ENCODE data around the gene SETBP1.

The SETBP1 gene

DNA sequence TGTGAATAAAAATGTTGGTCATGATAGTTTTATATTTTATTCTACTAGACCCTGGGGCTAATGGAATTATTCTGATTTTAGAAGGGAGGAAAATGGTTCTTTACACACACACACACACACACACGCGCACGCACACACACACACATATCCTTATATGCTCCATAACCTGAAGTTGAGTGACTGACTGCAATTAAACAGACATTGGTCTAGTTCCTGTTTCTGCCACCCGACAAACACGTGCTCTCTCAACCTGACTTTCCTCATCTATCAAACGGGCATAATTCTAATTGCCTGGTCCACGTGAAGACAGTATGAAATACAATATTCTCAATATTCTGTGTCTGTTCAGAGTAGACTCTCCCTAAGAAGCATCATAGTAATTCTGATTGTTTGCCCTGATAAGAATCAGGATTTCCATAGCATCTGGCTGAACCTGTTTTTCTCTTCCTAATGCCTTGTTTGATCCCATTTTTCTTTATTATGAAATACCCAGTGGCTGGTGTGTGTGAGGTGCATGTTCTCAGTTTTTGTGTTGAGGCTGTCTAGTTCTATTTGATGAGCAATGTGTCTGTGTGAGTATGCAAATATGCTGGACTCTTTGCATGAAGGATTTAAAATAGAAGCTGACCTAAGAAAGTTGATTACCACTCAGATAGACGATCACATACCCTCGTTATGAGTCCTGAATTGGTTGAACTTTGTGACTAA lies 51.0 kb downstream of the SETBP1 start:
- no peak for DNase-seq (ENCODE audit: low read depth)

DNA sequence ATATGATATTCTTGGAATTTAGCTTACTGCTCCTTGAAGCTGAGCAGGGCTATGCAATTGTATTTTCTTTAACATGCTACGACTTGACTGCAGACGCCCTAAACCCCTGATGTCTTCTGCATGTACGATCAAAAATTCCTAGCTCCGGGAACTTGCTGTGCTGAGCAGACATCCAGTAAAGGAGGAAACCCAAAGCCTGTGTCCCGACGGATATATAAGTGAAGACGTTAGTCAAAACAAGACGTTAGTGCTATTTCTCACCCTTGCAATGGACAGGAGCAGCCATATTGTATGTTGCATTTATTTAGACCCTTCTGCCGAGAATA lies 51.5 kb downstream of the SETBP1 start:
- DNase-seq (ENCODE audit: low read depth): no peak

DNA sequence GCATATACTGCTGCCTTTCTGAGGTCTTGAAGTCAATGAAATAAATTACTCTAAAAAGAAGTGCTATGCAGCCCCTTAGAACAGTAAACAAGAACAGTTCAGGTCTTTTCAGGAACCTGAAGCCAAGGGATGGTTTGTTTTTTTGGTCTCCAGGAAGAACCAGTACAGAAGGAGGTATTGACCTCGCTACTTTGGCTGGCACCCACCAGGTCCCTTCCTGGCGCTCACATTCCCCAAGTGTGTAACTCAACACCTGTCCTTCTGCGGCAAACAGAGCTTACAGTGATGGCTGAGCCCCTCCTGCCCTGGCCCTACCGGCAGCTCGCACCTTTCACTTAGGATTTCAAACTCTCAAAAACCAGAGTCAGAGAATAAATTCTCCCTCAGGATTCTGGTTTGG lies 51.9 kb downstream of the SETBP1 start:
- no peak for DNase-seq (ENCODE audit: low read depth)

DNA sequence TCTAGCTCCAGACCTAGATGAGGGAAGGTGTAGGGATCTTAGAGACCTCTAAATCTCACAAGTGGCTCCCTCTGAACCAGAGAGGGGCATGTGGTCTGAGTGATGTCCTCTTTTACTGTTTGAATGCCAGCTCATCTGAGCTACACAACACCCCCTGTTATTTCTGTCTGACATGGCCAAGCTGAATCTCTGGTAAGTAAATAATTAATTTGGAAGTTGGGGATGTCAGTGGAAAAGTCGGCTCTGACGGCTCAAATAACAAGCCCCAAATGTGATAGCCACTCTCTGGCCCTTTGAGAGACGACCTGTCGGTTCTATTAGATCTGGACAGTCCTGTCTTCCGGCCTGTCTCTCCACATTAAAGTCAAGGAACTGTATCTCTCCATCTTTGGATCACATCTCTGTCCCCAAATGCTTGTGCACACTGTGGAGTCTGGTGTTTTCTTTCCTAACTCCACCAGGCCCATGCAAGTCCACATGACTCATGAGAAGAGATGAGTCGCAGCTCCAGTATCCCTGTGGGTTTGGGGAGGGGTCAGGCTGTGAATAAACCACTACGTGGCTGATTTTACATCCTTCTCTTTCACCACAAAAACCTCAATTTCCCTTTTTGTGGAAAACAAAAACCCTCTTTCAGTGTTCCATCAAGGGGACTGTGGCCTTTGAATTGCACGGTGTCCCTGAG lies 52.5 kb downstream of the SETBP1 start:
- peak; percentile 82 for DNase-seq (ENCODE audit: low read depth)

DNA sequence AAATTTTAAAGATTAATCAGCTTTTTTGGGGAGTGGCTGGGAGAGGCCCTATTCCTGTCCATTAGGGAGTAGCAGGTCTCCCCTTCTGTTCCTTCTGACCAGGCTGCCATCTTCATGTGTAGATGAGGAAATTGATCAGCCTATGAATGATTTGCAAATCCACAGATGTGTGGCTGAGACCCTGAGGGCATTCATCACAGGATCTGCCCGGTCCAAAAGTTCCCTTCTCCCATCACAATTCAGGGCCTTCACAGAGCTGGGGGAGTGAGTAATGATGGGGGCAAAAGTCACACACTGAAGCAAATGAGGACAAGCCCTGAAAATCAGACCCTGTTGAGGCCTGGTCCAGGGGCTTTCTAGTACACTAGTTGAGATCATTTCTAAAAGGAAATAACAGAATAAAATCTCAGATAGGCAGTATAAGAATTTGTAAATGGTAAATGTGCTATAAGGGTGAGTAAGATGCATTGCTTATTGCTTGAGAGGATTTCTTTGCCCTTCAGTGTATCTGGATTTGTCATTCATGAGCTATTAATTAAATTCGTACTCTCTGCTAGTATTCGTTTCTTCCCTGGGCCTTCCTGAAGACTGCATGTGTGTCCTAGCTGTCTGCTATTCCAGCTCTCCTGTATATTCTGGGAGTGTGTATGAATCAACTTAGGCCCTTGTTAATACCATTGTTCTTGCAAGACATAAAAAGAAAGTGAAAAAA lies 53.2 kb downstream of the SETBP1 start:
- no peak for DNase-seq (ENCODE audit: low read depth)

DNA sequence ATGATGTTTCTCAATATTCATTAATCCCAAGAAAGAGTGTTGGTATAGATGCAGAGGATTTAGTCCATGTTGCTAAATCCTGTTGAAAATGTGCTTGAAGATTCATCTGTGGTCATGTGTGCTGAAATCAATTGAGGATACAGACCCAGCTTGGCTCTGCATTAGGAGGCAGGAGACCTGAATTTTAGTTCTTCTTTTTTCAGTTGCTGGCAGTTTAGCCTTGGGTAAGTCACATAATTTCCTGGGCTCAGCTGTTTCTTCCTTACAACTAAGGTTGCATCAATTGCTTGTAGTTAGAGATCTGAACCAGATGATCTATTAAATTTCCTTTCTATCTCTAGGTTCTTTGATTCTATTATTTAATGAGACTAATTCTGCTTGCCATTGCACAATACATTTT lies 54.4 kb downstream of the SETBP1 start:
- DNase-seq (ENCODE audit: low read depth): no peak

DNA sequence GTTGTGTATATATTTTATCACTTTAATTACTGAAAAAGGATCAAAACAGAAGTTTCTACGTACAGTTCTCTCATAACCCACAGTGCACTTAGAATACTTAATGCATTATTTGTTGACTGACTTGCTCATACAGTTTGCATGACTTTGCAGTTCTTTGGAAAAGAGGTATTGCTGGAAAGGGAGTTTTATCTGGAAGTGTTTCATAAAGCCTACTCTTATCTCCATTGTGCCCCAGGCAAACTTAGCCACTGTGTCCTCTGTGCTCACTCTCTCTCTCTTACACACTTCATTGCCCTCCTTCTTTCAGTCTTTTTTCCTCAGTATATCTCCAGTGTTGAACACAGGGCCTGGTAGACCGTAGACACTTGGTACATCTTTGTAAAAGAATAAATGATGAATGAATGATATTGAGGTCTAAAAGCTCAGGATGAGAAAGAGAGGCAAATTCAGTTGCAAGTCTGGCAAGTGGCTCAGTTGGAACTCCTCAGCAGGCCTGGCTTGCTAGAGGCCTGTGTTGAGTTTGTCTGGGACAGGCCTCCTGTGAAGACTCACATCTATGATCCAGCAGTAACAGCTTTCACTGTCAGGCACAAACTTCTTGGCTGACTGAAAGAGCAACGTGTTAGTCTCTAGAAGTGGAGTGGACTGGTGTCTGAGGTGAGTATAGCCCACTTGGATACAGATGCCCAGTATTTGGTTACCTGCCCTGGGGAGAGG lies 56.1 kb downstream of the SETBP1 start:
- DNase-seq (ENCODE audit: low read depth): no peak

DNA sequence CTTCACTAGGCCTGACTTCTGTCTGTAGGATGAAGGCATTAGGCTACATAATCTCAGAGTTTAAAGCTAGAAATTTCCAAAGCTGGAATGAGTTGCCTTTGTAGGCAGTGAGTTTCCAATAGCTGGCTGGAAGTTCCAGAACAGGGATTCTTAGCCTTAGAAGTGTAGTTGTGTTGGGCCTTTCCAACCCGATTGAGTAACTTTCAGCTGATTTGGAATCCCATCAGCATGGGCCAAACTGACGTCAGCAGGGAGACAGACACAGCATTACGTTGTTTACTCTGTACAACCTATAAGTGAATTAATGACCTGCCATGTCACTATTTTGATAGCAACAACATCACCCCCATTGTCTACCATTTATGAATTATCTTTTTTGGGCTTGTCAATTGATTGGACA lies 56.9 kb downstream of the SETBP1 start:
- DNase-seq (ENCODE audit: low read depth): no peak

DNA sequence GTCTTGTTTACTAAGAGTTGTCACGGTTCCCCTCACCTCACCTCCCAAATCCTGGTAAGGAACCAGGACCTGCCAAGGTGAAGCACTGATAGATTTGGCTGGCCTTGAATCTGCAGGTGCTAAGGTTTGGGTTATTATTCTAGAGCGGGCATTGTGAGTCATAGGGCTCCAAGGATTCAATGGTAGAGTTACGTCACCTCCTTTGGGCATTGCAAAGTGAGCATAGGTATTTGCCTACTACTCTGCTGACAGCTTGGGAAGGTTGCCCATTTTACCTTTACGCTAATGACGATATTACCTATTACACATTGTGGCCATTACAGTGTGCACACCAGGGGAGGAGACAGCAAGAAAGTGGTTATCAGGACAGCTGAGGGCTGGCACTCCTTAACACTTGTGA lies 59.3 kb downstream of the SETBP1 start:
- no peak for DNase-seq (ENCODE audit: low read depth)

DNA sequence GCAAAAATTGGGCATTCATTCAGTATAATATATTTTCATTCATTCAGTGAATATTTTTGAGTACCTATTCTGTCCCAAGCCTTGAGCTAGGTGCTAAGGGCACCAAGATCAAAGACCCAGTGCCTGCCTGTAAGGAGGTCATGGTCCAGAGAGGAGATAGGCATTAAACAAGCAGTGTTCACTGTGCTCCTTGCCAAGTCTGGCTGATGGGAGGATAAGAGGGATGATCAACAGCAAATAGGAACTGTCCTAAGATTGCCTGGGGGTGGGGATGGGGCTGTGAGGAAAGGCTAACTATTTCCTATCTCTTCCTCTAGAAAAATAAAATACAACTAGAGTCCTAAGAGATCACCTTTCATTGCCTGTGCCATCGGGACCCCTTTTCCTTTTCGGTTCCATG lies 60.4 kb downstream of the SETBP1 start:
- no peak for DNase-seq (ENCODE audit: low read depth)

DNA sequence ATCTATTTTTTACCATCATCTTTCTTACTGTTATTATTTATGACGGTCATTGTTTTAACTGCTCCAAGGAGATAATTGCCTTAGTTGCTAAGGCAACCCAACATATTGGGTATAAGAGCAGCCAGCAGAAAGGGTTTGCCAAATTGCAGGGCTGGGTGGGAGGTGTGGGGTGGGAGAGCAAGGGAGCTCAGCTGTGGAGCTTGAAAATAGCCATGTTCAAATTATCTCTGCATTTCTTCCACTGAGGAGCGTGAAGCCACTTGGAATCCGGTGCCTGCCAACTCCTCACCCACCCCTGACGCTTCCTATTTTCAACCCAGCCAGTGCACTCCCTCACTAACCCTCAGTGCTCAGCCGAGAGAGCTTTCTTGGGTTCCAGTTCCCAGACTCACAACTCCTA lies 60.8 kb downstream of the SETBP1 start:
- DNase-seq (ENCODE audit: low read depth): no peak

DNA sequence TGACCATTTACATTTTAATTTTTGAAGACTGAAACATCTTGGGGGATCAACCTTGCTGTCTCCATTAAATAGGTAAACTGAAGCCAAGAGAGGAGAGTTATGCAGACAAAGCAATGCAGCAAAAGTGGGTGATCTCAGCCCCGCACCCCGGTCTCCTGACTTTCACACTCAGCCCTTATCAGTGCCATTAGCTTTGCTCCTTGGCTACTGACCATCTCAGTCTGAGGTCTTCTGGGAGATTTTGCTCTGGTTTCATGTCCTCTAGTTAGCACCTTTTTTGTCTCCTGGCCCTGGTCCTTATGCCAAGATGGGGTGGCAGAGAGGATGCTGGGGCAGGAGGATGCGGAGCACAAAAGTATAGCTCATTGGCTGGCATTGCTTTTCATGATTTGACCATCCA lies 61.4 kb downstream of the SETBP1 start:
- no peak for DNase-seq (ENCODE audit: low read depth)

DNA sequence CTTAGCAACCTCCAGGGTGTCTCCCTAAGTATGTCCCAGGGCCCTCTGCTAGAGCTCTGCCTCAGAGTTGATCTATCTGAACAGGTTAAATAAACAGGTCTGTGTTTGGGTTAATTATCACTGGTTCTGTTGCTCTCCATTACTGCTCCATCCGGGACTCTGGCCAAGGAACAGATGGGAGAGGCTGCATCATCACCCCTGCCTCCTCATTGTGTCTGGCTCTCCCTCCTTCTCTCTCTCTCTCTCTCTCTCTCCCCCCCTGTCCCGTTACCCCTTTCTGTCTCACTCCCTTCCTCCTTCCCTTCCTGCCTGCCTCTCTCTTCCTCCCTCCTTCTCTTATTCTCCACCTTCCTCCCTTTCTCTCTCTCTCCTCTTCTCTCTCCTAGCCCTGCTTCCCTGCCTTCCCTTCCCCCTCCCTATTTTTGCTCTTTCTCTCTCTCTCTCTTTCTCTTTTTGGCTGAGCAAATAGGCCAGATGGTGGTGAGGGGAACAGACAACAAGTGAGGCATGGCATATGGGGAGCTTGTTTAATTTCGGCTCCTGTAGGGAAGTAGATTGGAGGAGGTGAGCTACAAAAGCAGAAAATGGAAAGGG lies 62.1 kb downstream of the SETBP1 start:
- DNase-seq (ENCODE audit: low read depth): no peak

DNA sequence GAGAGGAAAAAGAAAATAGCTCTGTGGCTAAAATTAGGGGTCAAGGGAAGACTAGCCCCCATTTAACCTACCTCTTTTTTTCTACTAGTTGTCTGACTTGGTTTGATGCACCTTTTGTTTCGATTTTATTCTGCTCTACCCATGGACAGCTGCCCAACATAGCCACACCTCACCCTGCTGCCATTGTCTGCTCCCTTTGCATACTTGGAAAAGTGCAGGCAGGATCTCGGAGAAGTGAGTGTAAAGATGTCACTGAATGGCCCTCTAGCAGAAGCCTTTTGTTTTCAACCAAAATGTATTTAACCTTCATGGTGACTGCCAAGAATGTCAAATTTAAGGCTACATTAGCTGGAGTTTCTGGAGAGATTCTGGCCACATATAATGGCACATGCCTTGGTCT lies 62.9 kb downstream of the SETBP1 start:
- no peak for DNase-seq (ENCODE audit: low read depth)

DNA sequence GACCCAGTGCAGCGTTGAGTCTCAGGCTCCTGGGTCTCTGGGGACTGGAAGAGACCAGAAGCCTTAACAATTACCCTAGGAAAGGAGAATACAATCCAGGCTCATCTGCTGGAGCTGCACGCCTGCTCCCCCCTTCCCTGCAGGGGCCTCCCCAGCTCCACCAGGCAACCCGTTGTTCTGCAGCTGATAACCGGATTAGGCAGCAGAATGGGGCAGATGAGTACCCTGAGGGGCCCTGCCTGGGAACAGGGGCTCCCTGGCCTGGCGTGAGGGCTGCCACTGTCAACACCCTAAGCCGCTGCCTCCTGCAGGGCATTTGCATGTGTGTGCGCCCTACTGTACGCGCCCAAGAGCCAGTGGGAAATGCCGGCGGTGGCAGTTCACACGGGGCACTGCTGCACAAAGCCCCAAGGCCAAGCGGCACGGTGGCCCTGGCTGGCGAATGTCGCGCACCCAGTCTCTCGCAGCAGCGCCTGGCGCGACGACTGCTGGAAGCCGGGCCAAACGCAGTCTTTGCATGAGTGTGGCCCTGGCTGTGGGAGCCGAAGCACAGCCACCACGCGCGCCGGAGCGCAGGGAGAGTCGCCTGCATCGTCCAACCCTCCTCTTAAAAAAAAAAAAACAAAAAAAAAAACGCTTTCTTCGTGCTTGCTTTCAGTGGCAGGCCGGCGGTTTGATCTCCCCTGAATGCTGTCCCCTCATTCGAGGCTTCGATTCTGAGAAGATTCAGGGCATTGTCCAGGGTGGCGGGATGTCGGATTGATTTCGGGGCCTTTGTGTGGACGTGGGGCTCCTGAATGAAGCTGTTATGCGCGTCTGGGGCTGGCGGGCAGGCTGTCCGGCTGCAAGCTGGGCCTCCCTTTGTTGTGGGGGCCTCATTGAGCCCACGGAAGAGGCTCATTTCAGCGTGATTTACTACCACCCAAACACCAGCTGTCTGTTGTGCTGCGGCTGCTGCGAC lies 63.8 kb downstream of the SETBP1 start:
- no peak for DNase-seq (ENCODE audit: low read depth)

DNA sequence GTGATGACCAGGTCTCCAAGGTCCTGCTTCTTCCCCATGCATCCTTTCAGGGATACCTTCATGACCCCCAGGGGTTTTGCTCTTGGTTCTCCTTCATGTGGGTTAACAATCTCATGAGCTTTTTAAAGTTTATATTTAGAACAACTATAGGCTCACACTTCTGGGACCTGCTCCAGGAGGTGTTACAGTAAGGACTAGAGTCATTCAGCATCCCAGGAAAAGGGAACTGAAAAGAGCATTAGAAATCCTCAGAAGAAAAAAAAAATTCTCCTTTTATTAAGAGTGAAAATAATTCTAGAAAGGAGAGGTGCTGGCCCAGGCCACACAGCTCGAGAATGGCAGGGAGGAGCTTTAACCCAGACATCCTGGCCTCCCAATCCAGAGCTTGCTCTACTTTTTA lies 66.5 kb downstream of the SETBP1 start:
- no peak for DNase-seq (ENCODE audit: low read depth)

DNA sequence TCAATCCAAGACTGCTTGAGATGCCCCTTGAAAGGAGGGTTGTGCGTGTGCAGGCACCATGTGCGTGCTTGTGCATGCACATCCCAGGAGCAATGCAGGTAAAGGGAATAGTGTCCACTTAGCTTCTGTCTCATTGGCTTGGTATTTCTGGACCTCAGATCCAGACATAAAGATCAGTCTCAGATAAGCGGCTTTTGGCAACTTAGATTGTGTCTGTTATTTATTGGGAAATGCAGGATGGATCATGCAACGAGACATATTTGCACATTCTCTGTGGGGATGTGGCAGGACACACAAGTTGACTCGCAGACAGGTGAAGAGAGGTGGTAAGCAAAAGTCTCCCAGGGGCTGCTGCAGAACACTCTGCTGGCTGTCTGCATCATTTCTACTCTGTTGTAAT lies 67.9 kb downstream of the SETBP1 start:
- no peak for DNase-seq (ENCODE audit: low read depth)

DNA sequence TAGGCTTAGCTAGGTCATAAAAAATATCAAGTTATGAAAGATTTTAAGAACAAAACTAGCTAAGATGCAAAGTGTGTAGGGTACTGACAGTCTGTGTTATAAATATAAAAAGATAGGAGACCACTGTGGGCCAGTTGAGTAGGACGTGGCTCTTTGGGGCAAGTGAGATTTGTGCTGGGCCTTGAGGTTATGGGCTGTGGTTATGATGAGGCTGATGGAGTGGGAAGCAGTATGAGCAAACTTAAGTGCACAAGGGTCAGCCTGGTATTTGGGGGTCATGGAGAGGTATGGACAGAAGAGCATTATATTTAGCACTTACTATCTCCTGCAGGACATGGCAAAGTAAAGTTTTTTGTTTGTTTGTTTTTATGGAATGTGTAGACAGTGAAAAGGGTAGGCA lies 70.1 kb downstream of the SETBP1 start:
- DNase-seq (ENCODE audit: low read depth): no peak

DNA sequence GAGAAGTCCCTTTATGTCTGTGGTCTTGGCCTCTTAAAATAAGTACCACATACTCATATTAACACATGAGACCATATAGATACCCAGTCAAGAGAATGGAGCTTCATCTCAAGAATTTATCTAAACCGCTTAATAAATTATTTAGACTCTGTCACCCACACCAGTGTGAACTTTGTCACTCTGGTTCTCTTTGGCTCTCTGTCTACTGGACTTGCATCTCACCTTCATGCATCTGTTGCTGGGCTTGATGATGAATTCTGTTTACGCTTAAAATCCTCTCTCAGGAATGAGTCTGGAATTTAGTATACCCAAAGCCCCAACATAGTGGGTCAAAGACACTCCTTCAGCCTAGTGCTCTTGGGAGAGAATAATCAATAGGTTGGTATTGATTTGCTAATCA lies 73.9 kb downstream of the SETBP1 start:
- no peak for DNase-seq (ENCODE audit: low read depth)

DNA sequence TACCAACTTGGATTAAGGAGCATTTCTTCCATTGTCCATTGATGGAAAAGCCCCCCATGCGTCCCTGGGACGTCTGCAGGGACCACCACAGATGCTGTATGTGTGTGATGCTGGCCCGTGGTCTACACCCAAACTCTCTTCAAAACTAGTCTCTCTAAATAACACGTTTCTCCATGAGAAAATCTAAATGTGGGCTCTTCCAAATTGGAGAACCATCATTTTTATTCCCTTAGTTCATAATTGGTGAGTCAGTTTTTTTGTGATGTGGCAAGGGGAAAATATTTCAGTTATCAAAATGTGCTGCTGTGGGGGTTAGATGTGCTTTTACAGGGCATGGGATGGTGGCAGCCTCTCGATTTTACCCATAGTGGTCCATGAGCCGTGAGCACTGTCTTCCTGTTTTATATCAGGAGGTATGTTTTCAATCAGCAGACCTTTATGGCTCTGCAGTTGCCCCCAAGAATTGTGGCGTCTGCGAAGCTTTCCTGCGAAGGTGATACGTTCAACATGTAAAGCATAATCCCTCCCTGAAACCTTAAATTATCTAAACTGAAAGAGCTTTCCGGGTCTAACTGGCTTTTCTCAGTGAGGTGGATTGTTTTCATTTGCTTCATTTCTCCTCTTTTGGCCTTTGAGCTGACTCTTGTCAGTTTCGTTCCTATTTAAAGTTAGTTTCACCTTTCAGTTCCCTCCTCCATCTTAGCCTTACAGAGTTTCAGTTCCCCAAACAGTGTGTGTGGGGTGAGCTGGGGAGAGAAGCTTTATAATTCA lies 78.4 kb downstream of the SETBP1 start:
- no peak for DNase-seq (ENCODE audit: low read depth)

DNA sequence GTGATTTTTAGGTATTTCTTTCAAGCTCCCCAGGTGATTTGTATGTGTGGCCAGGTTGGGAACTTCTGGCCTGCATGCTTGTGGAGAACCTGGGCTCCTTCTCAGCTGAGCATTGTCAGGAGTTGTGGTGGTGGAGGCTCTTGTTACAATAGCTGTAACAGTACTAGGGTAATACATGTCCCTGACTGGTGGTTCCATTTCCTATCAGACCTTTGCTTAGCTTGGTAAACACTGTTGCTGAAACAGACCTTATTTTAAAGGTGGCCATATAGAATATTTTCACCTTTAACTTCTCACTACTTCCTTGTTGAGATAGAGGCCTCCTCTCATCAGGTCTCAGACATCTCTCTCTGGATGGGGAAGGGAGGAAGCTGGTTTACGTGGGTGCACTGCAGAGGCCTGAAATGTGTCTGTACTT lies 79.2 kb downstream of the SETBP1 start:
- no peak for DNase-seq (ENCODE audit: low read depth)
